NCI-H1417 (cell line): ENCODE results near the gene SRXN1.
"Not testable (repeated sequence)": the region's sequence is repeated elsewhere in the genome, so short reads cannot be mapped to it uniquely, and the experiment has no call there.

ENCODE experiments used
- DNase-seq, 3 experiments: peaks; one replicate each; lab custom pipeline; 2025; lab: John Stamatoyannopoulos, UW

The SRXN1 gene

DNA sequence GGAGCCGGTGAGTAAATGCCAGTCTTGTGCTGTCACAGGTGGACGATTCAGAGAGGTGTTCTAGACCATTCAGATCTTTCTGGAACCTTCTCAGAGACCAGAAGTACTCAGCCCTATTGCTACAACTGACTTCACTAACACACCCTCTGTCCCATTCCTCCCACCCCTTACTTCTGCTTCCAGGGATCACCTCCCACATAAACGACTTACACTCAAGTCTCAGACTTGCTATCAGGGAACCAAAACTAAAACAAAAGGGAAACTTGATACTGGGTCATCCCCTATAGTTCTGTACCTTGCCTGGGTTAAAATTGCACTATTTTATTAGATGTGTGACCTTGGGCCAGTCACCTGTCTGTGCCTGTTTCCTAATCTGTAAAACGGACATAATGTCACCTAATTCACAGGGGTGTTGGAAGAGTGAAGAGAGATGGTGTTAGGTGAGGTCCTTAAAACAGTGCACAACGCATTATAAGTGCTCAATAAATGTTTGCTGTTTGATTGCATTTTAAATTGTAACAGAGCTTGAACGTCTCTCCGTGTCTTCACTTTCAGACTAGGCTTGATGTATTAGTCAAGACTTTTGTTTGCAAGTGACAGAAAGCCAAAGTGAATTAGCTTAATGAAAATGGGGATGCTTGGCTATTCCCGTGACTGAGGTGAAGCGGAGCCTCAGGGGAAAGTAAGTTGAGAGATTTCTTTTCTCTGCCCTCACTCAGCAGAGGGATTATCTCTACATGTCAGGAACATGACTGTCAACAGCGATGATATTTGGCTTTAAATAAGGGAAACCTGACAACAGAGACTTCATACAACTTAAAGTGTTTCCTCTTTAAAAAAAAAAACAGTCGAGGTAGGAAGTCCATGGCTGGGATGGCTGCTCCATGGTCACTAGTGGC, 3.0 kb upstream of the SRXN1 start:
- DNase-seq, result no peak

- DNase-seq, result no peak
Observed at GRCh38 chr20:654417-654750, 1.4 kb upstream of the SRXN1 start.

DNA sequence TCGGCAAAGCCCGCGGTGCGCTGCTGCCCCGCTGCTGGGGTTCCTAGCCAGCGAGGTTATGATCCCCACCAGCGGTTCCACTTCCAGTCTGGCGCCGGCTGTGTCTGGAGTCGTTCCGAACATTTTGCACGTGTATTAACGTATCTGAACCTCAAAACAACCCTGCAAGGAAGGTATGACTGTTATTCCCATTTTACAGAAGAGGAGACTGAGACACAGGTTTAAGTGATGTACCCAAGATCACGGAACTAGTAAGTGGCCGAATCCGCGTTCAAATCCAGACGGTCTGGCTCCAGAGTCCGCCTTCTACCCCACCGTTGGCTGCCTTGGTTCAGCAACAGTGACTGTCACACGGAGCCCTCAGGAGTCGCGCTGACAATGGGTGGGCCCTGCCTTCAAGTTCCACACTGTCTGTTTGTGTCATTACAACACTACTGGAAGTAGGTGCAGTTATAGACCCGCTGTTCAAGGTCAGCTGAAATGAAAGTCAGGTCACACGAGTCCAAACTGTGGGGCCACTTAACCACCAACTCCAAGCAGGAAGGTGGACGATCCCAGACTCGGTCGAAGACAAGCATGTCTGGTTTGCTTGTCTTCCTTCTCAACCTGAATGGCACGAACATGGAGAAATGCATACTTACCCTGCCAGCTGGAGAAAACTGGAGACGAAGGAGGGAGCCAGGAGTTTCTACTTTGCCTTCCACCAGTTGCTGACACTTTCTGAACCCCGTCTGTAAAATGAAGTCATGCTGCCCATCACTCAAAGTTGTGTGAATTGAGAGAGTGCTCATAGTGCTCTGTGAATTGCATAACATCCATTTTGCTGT, 803 bp upstream of the SRXN1 start:
- no peak for DNase-seq

GRCh38 chr20:652615-653109, 338 bp downstream of the SRXN1 start:
- DNase-seq, result peak in 1 of 3 experiments; percentile 50

- DNase-seq, result no peak
Observed at GRCh38 chr20:651713-652614, 1.0 kb downstream of the SRXN1 start.

DNA sequence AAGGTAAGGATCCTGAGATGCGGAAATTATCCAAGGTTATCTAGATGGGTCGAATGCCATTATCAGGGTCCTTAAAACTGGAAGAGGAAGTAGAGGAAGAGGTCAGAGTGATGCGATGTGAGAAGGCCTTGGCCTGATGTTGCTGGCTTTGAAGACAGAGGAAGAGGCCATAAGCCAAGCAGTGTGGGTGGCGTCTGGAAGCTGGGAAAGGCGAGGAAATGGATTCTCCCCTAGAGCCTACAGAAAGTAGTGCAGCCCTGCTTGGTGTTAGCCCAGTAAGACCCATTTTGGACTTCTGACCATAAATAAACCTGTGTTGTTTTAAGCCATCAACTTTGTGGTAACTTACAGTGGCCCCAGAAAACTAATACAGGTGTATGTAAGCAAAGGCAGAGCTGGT, 2.0 kb downstream of the SRXN1 start:
- no peak for DNase-seq

DNA sequence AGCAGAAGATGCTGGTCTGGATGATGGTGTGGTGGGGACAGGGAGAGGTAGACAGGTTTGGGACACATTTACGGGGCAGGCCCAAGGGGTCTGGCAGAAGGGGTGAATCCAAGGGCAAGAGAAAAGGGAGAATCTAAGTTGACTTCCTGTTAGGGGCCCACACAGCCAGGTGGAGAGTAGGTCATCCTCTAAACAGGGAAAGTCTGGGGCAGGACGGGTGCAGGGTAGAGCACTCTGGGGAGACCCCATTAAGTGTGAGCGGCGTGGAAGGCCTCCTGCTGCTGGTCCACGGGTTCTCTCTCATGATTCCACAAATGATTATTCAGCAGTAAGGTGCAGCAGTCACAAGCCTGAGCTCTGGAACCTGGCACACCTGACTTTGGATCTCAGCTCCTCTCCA, 2.7 kb downstream of the SRXN1 start:
- no peak for DNase-seq

DNA sequence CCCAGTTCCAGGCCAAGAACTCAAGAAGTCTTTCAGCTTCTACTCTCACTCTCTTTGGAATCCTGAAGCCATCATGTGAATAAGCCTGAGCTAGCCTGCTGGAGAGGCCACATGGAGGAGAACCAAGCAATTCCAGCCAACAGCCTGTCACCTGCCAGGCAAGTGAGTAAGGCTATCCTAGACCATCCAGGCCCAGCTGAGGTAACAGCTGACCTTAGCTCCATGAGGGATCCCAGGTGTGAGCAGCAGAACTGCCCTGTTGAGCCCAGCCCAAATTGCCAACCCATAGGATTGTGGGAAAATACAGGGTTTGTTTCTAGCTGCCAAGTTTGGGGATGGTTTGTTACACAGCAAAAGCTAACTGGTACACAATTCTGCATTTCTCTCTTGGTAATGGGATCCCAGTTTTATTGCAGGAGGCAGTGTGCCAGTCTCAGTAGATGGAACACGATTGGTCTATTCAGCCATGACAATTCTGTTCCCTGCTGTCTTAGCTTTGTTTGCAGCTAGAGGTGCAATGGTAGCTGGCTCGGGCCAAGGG, 5.5 kb downstream of the SRXN1 start:
- DNase-seq, result no peak

DNA sequence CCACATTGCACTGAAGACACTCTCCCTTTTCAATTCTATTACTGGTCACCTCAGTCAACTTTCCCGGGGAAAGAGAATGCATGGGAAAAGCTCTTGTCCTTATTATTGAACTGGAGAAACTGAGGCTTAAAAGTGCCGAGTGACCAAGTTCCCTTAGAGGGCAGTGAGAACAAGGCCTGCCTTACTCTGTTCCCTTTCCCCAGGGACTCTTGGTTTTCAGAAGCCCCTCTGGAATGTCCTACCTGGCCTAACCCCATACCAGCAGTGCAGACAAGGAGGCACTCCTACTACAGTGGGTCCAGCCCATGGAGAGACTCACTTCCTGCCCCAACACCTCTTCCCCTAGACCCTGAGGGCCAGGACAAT, 6.1 kb downstream of the SRXN1 start:
- DNase-seq, result no peak

DNA sequence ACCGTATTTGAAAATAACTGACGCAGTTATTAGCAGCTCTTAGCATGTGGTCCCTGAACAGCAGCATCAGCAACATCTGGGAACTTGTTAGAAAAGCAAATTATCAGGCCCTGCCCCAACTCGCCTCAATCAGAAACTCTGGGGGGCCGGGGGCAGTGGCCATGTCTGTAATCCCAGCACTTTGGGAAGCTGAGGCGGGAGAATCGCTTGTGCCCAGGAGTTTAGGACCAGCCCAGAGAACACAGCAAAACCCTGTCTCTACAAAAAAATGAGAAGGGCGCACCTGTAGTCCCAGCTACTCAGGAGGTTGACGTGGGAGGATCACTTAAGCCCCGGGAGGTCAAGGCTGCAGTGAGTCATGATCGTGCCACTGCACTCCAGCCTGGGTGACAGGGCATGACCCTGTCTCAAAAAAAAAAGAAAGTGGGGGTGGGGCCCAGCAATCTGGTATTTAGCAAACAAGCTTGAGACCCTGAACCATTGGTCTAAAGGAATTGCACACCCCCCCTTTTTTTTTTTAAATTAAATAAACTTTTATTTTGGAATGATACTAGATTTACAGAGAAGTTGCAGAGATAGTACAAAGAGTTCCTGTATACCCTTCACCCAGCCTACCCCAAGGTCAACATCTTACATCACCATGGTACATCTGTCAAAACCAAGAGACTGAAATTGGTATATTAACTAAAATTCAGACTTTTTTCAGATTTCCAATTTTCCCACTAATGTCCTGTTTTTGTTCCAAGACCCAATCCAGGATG, 6.7 kb downstream of the SRXN1 start:
- no peak for DNase-seq

DNA sequence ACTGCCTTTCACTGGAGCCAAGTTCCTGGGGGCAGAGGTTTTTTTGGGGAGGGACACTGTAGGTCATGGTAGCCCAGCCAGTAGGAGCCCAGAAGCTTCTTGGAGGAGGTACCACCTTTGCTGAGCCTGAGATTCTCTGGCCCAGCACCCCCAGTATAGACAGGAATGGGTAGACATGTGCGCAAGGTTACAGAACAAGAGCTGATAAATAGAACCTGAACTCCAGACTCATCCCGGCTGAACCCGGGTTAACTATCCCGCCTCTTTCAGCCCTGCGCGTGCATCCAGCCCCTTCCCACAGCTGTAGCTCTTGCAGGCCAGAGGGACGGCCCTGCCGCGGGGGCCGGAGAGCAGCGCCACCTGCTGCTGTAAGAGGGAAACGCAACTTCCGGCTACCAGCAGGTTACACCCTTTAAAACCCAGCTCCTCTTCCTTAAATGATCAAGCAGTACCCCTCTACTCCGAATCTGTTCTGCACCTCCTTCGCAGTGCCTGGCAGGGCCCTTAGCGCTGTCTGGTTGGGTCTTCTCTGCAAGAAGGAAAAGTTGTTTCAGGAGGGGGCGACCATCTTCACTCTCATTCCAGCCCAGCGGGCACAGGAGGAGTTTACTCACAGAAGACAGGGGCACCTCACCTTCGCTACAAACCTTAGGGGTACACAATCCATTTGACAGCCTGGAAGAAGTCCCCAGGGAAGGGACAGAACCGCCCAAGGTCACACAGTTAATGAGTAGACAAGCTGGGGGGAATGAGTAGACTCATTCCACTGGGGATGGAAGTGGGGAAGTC, 7.5 kb downstream of the SRXN1 start:
- peak; percentile 45 to 74 (median 62) for DNase-seq

- DNase-seq, result no peak
Observed at GRCh38 chr20:644692-645317, 8.2 kb downstream of the SRXN1 start.

GRCh38 chr20:642398-643174, 10.4 kb downstream of the SRXN1 start:
- peak in 2 of 3 experiments; percentile 28 to 31 for DNase-seq

- DNase-seq, result not testable (repeated sequence)
Observed at GRCh38 chr20:642013-642397, 11.0 kb downstream of the SRXN1 start.

- no peak for DNase-seq
Observed at GRCh38 chr20:641516-641875, 11.5 kb downstream of the SRXN1 start.

DNA sequence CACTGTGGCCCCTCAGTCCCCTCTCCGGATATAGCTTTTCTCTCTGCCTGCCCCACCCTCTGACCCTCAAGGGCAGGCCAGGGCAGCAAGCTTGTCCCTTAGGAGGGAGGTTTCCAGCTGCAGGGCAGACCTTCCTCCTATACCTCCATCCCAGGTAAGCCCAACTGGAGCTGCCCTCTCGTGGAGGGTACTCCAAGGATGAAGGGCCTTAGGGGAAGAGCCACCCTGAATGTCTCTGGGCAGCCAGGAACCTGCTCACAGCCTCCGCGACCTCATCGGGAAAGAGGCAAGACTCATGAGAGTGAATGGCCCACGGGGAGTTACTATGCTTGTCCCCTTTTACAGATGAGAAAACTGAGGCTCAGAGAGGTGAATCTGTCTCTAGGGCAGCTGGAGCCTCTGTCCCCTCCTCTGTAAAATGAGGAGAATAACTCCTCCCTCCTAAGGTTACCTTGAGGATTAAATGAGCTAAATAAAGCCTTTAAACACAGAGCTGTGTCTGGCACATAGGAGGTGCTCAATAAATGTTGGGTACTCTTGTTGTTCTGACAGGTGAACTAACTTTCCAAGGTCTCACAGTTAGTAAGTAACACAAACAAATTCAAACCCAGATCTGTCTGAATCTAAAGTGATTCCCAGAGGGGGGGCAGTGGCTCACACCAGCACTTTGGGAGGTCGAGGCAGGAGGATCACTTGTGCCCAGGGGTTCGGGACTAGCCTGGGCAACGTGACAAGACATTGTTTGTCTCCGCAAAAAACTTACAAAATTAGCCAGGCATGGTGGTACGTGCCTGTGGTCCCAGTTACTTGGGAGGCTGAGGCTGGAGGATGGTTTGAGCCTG, 12.1 kb downstream of the SRXN1 start:
- DNase-seq, result no peak

DNA sequence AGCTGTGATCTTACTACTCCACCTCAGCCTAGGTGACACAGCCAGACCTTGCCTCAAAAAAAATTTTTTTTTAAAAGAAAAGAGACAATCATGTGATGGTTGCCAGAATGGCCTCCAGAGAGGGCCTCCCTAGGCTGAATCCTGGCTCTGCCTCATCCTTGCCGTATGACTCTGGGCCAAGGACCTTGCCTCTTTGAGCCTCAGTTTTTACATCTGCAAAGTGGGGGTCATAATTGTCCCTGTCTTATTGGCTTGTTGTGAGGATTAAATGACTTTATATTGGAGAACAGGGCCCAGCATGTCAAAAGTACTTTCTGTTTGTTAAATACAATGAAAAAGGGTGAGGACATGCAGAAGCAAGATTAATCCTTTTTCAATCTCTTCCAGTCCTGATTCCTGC, 14.4 kb downstream of the SRXN1 start:
- no peak for DNase-seq

GRCh38 chr20:637559-637958, 15.4 kb downstream of the SRXN1 start:
- no peak for DNase-seq
